Astrocyte (in vitro differentiated cells and primary cell): ENCODE measurements around the gene ANK3. TPM values are rescaled to one million over a fixed set of nuclear protein-coding genes. Genes with fewer than 3 reads are reported as not detected.

Experiments used
- DNase-seq: peaks from one replicate; pipeline ENCODE4 v3.0.0-alpha.2; 2010; ENCODE audit warnings: low read depth
- FAIRE-seq: peaks from 2 replicates; lab custom pipeline; 2011; peaks lifted over from hg19 to GRCh38; lab: Jason Lieb, UNC
- H2AFZ ChIP-seq: 2 replicates; pipeline ENCODE4 v1.6.0; 2012; ENCODE audit warnings: low read depth, low read length, inconsistent platforms
- H3K27ac ChIP-seq: 2 replicates; pipeline ENCODE4 v1.5.1; 2011; ENCODE audit warnings: low read depth, low read length, inconsistent platforms
- H3K27me3 ChIP-seq: 2 replicates; pipeline ENCODE4 v1.6.0; 2011; ENCODE audit warnings: low read length, inconsistent platforms; ENCODE audit not compliant: insufficient read depth
- H3K36me3 ChIP-seq: 2 replicates; pipeline ENCODE4 v1.5.1; 2011; ENCODE audit warnings: low read length, inconsistent platforms; ENCODE audit not compliant: insufficient read depth
- H3K4me1 ChIP-seq: 2 replicates; pipeline ENCODE4 v1.5.1; 2011; ENCODE audit warnings: low read length, inconsistent platforms; ENCODE audit not compliant: insufficient read depth
- H3K4me2 ChIP-seq: 2 replicates; pipeline ENCODE4 v1.6.0; 2012; ENCODE audit warnings: low read length, inconsistent platforms
- H3K4me3 ChIP-seq: 2 replicates; pipeline ENCODE4 v1.5.1; 2011; ENCODE audit warnings: low read depth, mild to moderate bottlenecking, low read length, inconsistent platforms; ENCODE audit not compliant: insufficient read depth
- H3K79me2 ChIP-seq: 2 replicates; pipeline ENCODE4 v1.6.0; 2012; ENCODE audit warnings: mild to moderate bottlenecking, low read length, inconsistent platforms; ENCODE audit not compliant: insufficient read depth
- H3K9ac ChIP-seq: 2 replicates; pipeline ENCODE4 v1.6.0; 2012; ENCODE audit warnings: mild to moderate bottlenecking, low read length, inconsistent platforms
- H3K9me3 ChIP-seq: 2 replicates; pipeline ENCODE4 v1.5.1; 2012; ENCODE audit warnings: low read depth, mild to moderate bottlenecking, low read length, inconsistent platforms; ENCODE audit not compliant: insufficient read depth
- H4K20me1 ChIP-seq: 2 replicates; pipeline ENCODE4 v1.6.0; 2012; ENCODE audit warnings: low read length, inconsistent platforms; ENCODE audit not compliant: insufficient read depth
- H3K27ac Mint-ChIP-seq: one replicate; pipeline ENCODE4 v1.8.0; 2021; ENCODE audit warnings: mild to moderate bottlenecking, mixed read lengths; ENCODE audit not compliant: unreplicated experiment
- H3K27me3 Mint-ChIP-seq: one replicate; pipeline ENCODE4 v1.8.0; 2021; ENCODE audit warnings: low read depth, mixed read lengths; ENCODE audit not compliant: unreplicated experiment
- H3K36me3 Mint-ChIP-seq: one replicate; pipeline ENCODE4 v1.8.0; 2021; ENCODE audit warnings: low read depth, mixed read lengths; ENCODE audit not compliant: unreplicated experiment
- H3K4me1 Mint-ChIP-seq: one replicate; pipeline ENCODE4 v1.8.0; 2021; ENCODE audit warnings: low read depth, mixed read lengths; ENCODE audit not compliant: unreplicated experiment
- H3K4me3 Mint-ChIP-seq: one replicate; pipeline ENCODE4 v1.8.0; 2021; ENCODE audit warnings: mild to moderate bottlenecking, moderate library complexity, mixed read lengths; ENCODE audit not compliant: unreplicated experiment
- H3K9me3 Mint-ChIP-seq: one replicate; pipeline ENCODE4 v1.8.0; 2021; ENCODE audit warnings: mild to moderate bottlenecking, mixed read lengths; ENCODE audit not compliant: unreplicated experiment
- EZH2 ChIP-seq: IDR thresholded peaks from 2 replicates; pipeline ENCODE4 v1.6.1; 2012; ENCODE audit warnings: mild to moderate bottlenecking, low read length, inconsistent platforms; ENCODE audit not compliant: insufficient read depth
- total RNA-seq: library from RNA; stranded (reverse); gene quantifications from 2 replicates; pipeline ENCODE4 v1.2.1, GENCODE V29; 2021
- TF ChIP-seq, protein P1 (sequence below): IDR thresholded peaks from 2 replicates; pipeline ENCODE4 v1.5.1; 2011; ENCODE audit warnings: low read depth, mild to moderate bottlenecking, inconsistent platforms, low read length, moderate library complexity; ENCODE audit not compliant: insufficient read depth

ANK3 gene
- total RNA-seq, 1 donor from 2014 or later, result 21.1 TPM

DNA sequence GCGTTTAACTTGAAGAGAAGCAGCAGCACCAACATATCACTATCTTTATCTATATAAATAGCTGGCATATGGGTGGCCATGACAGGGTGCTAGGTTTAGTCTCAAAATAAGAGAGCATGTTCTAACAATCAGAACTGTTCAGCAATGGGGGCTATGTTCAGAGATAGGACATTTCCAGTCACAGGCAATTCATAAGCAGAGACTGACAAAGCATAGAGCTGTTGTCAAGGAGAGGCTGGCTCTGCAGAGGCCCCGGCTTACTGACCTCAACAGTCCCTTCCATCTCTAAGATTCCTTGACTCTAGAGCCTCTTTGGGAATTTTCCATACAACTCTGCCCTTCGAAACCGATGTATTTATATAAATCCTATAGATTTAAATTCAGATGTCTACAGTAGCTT, 17.2 kb downstream of the ANK3 start:
- H3K4me1 ChIP-seq, result peaks cover under 1% of the 10 kb centered on the region
- no peaks in the 10 kb centered on the region for H3K4me1 Mint-ChIP-seq
- H3K36me3 ChIP-seq, result no peaks in the 10 kb centered on the region
- H3K4me3 ChIP-seq, result no peak overlapping the region
- no peak overlapping the region for H3K4me2 ChIP-seq
- H3K27me3 Mint-ChIP-seq, result no peaks in the 10 kb centered on the region
- no peaks in the 10 kb centered on the region for H3K9me3 Mint-ChIP-seq
- H3K27ac Mint-ChIP-seq, result no peak overlapping the region
- H3K9me3 ChIP-seq, result no peaks in the 10 kb centered on the region
- no peaks in the 10 kb centered on the region for H3K79me2 ChIP-seq
- no peak for FAIRE-seq
- H3K9ac ChIP-seq, result no peak overlapping the region
- no peaks in the 10 kb centered on the region for H3K36me3 Mint-ChIP-seq
- no peak overlapping the region for H3K27ac ChIP-seq
- no peak overlapping the region for H2AFZ ChIP-seq
- H4K20me1 ChIP-seq, result no peaks in the 10 kb centered on the region
- DNase-seq, result no peak
- no peak for TF ChIP-seq EZH2
- TF ChIP-seq, protein P1, sequence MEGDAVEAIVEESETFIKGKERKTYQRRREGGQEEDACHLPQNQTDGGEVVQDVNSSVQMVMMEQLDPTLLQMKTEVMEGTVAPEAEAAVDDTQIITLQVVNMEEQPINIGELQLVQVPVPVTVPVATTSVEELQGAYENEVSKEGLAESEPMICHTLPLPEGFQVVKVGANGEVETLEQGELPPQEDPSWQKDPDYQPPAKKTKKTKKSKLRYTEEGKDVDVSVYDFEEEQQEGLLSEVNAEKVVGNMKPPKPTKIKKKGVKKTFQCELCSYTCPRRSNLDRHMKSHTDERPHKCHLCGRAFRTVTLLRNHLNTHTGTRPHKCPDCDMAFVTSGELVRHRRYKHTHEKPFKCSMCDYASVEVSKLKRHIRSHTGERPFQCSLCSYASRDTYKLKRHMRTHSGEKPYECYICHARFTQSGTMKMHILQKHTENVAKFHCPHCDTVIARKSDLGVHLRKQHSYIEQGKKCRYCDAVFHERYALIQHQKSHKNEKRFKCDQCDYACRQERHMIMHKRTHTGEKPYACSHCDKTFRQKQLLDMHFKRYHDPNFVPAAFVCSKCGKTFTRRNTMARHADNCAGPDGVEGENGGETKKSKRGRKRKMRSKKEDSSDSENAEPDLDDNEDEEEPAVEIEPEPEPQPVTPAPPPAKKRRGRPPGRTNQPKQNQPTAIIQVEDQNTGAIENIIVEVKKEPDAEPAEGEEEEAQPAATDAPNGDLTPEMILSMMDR, result no peak
- no peak overlapping the region for H3K4me3 Mint-ChIP-seq
- no peaks in the 10 kb centered on the region for H3K27me3 ChIP-seq

DNA sequence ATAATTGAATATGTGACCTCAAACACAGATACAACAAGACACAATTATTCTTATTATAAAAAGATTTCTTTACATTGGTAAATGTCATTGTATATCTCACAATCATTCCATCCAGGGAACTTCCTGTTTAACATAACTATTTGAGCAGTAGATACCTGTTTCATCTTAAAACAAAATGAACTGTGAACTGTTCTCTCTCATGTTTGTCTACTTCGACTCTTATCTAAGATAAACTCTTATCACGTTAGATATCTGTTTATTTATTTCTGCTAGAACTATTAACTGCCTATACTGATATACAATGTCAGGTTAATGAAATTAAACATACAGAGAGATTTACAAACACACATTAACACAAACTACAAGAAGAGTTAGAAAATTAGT, 20.1 kb downstream of the ANK3 start:
- no peak overlapping the region for H3K27ac Mint-ChIP-seq

More for the DNA sequence above, 20.1 kb downstream of the ANK3 start:
- H3K4me1 Mint-ChIP-seq, result peaks cover 3% of the 10 kb centered on the region
- H3K36me3 ChIP-seq, result no peaks in the 10 kb centered on the region
- H3K9ac ChIP-seq, result no peak overlapping the region
- H3K36me3 Mint-ChIP-seq, result no peaks in the 10 kb centered on the region
- no peak overlapping the region for H3K4me3 Mint-ChIP-seq
- H3K9me3 Mint-ChIP-seq, result no peaks in the 10 kb centered on the region
- no peaks in the 10 kb centered on the region for H4K20me1 ChIP-seq
- H3K9me3 ChIP-seq, result no peaks in the 10 kb centered on the region
- H3K27me3 Mint-ChIP-seq, result no peaks in the 10 kb centered on the region
- H2AFZ ChIP-seq, result no peak overlapping the region
- no peak overlapping the region for H3K4me3 ChIP-seq
- DNase-seq (no peak), FAIRE-seq (no peak)
- peaks cover 6% of the 10 kb centered on the region for H3K4me1 ChIP-seq
- no peaks in the 10 kb centered on the region for H3K27me3 ChIP-seq
- no peak overlapping the region for H3K27ac ChIP-seq
- TF ChIP-seq EZH2, result no peak
- TF ChIP-seq, protein P1, result no peak
- no peaks in the 10 kb centered on the region for H3K79me2 ChIP-seq
- H3K4me2 ChIP-seq, result no peak overlapping the region
